Measurements from ENCODE around the gene MOCS1.

MOCS1 gene

GRCh38 chr6:39925191-39925930, 8.9 kb downstream of the MOCS1 start:
- no peak for DNase-seq (ENCODE audit: low read depth, low spot score)
- peaks cover 2% of the 10 kb centered on the region; the same call in 1 of the 2 replicates for H3K36me3 ChIP-seq (ENCODE audit: control insufficient read depth, insufficient read depth, low read length)
- no CpG with 5 or more reads among the region's 22 CpGs for WGBS (ENCODE audit: insufficient coverage, insufficient read length)
- no peak overlapping the region for H3K4me3 ChIP-seq (ENCODE audit: low read length)
- H3K27ac ChIP-seq (ENCODE audit: low read length), result no peak overlapping the region
- no peaks in the 10 kb centered on the region for H3K27me3 ChIP-seq (ENCODE audit: control insufficient read depth, insufficient read depth, low read length)
- no peaks in the 10 kb centered on the region for H3K9me3 ChIP-seq (ENCODE audit: control insufficient read depth, insufficient read depth, low read length)
- no peaks in the 10 kb centered on the region for H3K4me1 ChIP-seq (ENCODE audit: control insufficient read depth, insufficient read depth, low read length)

GRCh38 chr6:39924283-39924682, 10.0 kb downstream of the MOCS1 start:
- no CpG with 5 or more reads among the region's 6 CpGs for WGBS (ENCODE audit: insufficient coverage, insufficient read length)
- DNase-seq (ENCODE audit: low read depth, low spot score), result no peak

GRCh38 chr6:39923861-39924260, 10.4 kb downstream of the MOCS1 start:
- Histone ChIP-seq H3K4me1 (ENCODE audit: control insufficient read depth, insufficient read depth, low read length) (no peaks in the 10 kb centered on the region), H3K9me3 (ENCODE audit: control insufficient read depth, insufficient read depth, low read length) (no peaks in the 10 kb centered on the region), H3K27me3 (ENCODE audit: control insufficient read depth, insufficient read depth, low read length) (no peaks in the 10 kb centered on the region), H3K27ac (ENCODE audit: low read length) (no peak overlapping the region), H3K4me3 (ENCODE audit: low read length) (no peak overlapping the region), H3K36me3 (ENCODE audit: control insufficient read depth, insufficient read depth, low read length) (peaks cover 2% of the 10 kb centered on the region; the same call in 1 of the 2 replicates)
- whole genome bisulfite sequencing (ENCODE audit: insufficient coverage, insufficient read length), result no CpG with 5 or more reads among the region's 6 CpGs
- DNase-seq (ENCODE audit: low read depth, low spot score), result no peak

More at GRCh38 chr6:39924283-39924682, 10.0 kb downstream of the MOCS1 start:
- Histone ChIP-seq H3K27me3 (ENCODE audit: control insufficient read depth, insufficient read depth, low read length) (no peaks in the 10 kb centered on the region), H3K9me3 (ENCODE audit: control insufficient read depth, insufficient read depth, low read length) (no peaks in the 10 kb centered on the region), H3K36me3 (ENCODE audit: control insufficient read depth, insufficient read depth, low read length) (peaks cover 2% of the 10 kb centered on the region; the same call in 1 of the 2 replicates), H3K27ac (ENCODE audit: low read length) (no peak overlapping the region), H3K4me1 (ENCODE audit: control insufficient read depth, insufficient read depth, low read length) (no peaks in the 10 kb centered on the region), H3K4me3 (ENCODE audit: low read length) (no peak overlapping the region)

- Histone ChIP-seq H3K27me3 (ENCODE audit: control insufficient read depth, insufficient read depth, low read length) (no peaks in the 10 kb centered on the region), H3K4me3 (ENCODE audit: low read length) (no peak overlapping the region), H3K36me3 (ENCODE audit: control insufficient read depth, insufficient read depth, low read length) (peaks cover 2% of the 10 kb centered on the region; the same call in 1 of the 2 replicates), H3K27ac (ENCODE audit: low read length) (no peak overlapping the region), H3K4me1 (ENCODE audit: control insufficient read depth, insufficient read depth, low read length) (no peaks in the 10 kb centered on the region), H3K9me3 (ENCODE audit: control insufficient read depth, insufficient read depth, low read length) (no peaks in the 10 kb centered on the region)
- WGBS (ENCODE audit: insufficient coverage, insufficient read length), result no CpG with 5 or more reads among the region's 5 CpGs
- DNase-seq (ENCODE audit: low read depth, low spot score), result no peak
These were observed 10.9 kb downstream of the MOCS1 start for GRCh38 chr6:39923394-39923793.

GRCh38 chr6:39922821-39923220, 11.4 kb downstream of the MOCS1 start:
- no CpG with 5 or more reads among the region's 5 CpGs for WGBS (ENCODE audit: insufficient coverage, insufficient read length)
- no peak for DNase-seq (ENCODE audit: low read depth, low spot score)
- H3K4me3 ChIP-seq (ENCODE audit: low read length), result no peak overlapping the region
- H3K36me3 ChIP-seq (ENCODE audit: control insufficient read depth, insufficient read depth, low read length), result peaks cover 2% of the 10 kb centered on the region; the same call in 1 of the 2 replicates
- H3K9me3 ChIP-seq (ENCODE audit: control insufficient read depth, insufficient read depth, low read length), result no peaks in the 10 kb centered on the region
- no peak overlapping the region for H3K27ac ChIP-seq (ENCODE audit: low read length)
- H3K4me1 ChIP-seq (ENCODE audit: control insufficient read depth, insufficient read depth, low read length), result no peaks in the 10 kb centered on the region
- no peaks in the 10 kb centered on the region for H3K27me3 ChIP-seq (ENCODE audit: control insufficient read depth, insufficient read depth, low read length)

- no CpG with 5 or more reads among the region's 3 CpGs for WGBS (ENCODE audit: insufficient coverage, insufficient read length)
- Histone ChIP-seq H3K36me3 (ENCODE audit: control insufficient read depth, insufficient read depth, low read length) (no peaks in the 10 kb centered on the region; the same call in 1 of the 2 replicates), H3K9me3 (ENCODE audit: control insufficient read depth, insufficient read depth, low read length) (no peaks in the 10 kb centered on the region), H3K27me3 (ENCODE audit: control insufficient read depth, insufficient read depth, low read length) (no peaks in the 10 kb centered on the region), H3K27ac (ENCODE audit: low read length) (no peak overlapping the region), H3K4me1 (ENCODE audit: control insufficient read depth, insufficient read depth, low read length) (no peaks in the 10 kb centered on the region), H3K4me3 (ENCODE audit: low read length) (no peak overlapping the region)
- no peak for DNase-seq (ENCODE audit: low read depth, low spot score)
These were observed 14.1 kb downstream of the MOCS1 start for GRCh38 chr6:39920157-39920556.

- no peaks in the 10 kb centered on the region for H3K36me3 ChIP-seq (ENCODE audit: control insufficient read depth, insufficient read depth, low read length)
- H3K4me3 ChIP-seq (ENCODE audit: low read length), result no peak overlapping the region
- 100% methylated on average over 1 of the region's 5 CpGs for WGBS (ENCODE audit: insufficient coverage, insufficient read length)
- H3K9me3 ChIP-seq (ENCODE audit: control insufficient read depth, insufficient read depth, low read length), result no peaks in the 10 kb centered on the region
- no peaks in the 10 kb centered on the region for H3K27me3 ChIP-seq (ENCODE audit: control insufficient read depth, insufficient read depth, low read length)
- DNase-seq (ENCODE audit: low read depth, low spot score), result no peak
- H3K27ac ChIP-seq (ENCODE audit: low read length), result no peak overlapping the region
- no peaks in the 10 kb centered on the region for H3K4me1 ChIP-seq (ENCODE audit: control insufficient read depth, insufficient read depth, low read length)
These were observed 15.4 kb downstream of the MOCS1 start for GRCh38 chr6:39918831-39919230.

GRCh38 chr6:39917981-39918380, 16.3 kb downstream of the MOCS1 start:
- no CpG with 5 or more reads among the region's 3 CpGs for WGBS (ENCODE audit: insufficient coverage, insufficient read length)
- Histone ChIP-seq H3K4me3 (ENCODE audit: low read length) (no peak overlapping the region), H3K36me3 (ENCODE audit: control insufficient read depth, insufficient read depth, low read length) (no peaks in the 10 kb centered on the region), H3K9me3 (ENCODE audit: control insufficient read depth, insufficient read depth, low read length) (no peaks in the 10 kb centered on the region), H3K27me3 (ENCODE audit: control insufficient read depth, insufficient read depth, low read length) (no peaks in the 10 kb centered on the region), H3K4me1 (ENCODE audit: control insufficient read depth, insufficient read depth, low read length) (no peaks in the 10 kb centered on the region), H3K27ac (ENCODE audit: low read length) (no peak overlapping the region)
- no peak for DNase-seq (ENCODE audit: low read depth, low spot score)

GRCh38 chr6:39917329-39917728, 16.9 kb downstream of the MOCS1 start:
- no CpG with 5 or more reads among the region's 4 CpGs for WGBS (ENCODE audit: insufficient coverage, insufficient read length)
- Histone ChIP-seq H3K4me1 (ENCODE audit: control insufficient read depth, insufficient read depth, low read length) (no peaks in the 10 kb centered on the region), H3K4me3 (ENCODE audit: low read length) (no peak overlapping the region), H3K36me3 (ENCODE audit: control insufficient read depth, insufficient read depth, low read length) (no peaks in the 10 kb centered on the region), H3K27me3 (ENCODE audit: control insufficient read depth, insufficient read depth, low read length) (no peaks in the 10 kb centered on the region), H3K27ac (ENCODE audit: low read length) (no peak overlapping the region), H3K9me3 (ENCODE audit: control insufficient read depth, insufficient read depth, low read length) (no peaks in the 10 kb centered on the region)
- no peak for DNase-seq (ENCODE audit: low read depth, low spot score)

GRCh38 chr6:39915866-39916265, 18.4 kb downstream of the MOCS1 start:
- no CpG with 5 or more reads among the region's 5 CpGs for WGBS (ENCODE audit: insufficient coverage, insufficient read length)
- DNase-seq (ENCODE audit: low read depth, low spot score), result no peak
- H3K4me1 ChIP-seq (ENCODE audit: control insufficient read depth, insufficient read depth, low read length), result no peaks in the 10 kb centered on the region

GRCh38 chr6:39914239-39914638, 20.0 kb downstream of the MOCS1 start:
- no peak overlapping the region for H3K4me3 ChIP-seq (ENCODE audit: low read length)
- WGBS (ENCODE audit: insufficient coverage, insufficient read length), result no CpG with 5 or more reads among the region's 3 CpGs
- H3K9me3 ChIP-seq (ENCODE audit: control insufficient read depth, insufficient read depth, low read length), result no peaks in the 10 kb centered on the region
- no peaks in the 10 kb centered on the region for H3K27me3 ChIP-seq (ENCODE audit: control insufficient read depth, insufficient read depth, low read length)
- no peak for DNase-seq (ENCODE audit: low read depth, low spot score)
- no peaks in the 10 kb centered on the region for H3K4me1 ChIP-seq (ENCODE audit: control insufficient read depth, insufficient read depth, low read length)
- H3K36me3 ChIP-seq (ENCODE audit: control insufficient read depth, insufficient read depth, low read length), result no peaks in the 10 kb centered on the region
- H3K27ac ChIP-seq (ENCODE audit: low read length), result no peak overlapping the region

More at GRCh38 chr6:39915866-39916265, 18.4 kb downstream of the MOCS1 start:
- Histone ChIP-seq H3K27me3 (ENCODE audit: control insufficient read depth, insufficient read depth, low read length) (no peaks in the 10 kb centered on the region), H3K9me3 (ENCODE audit: control insufficient read depth, insufficient read depth, low read length) (no peaks in the 10 kb centered on the region), H3K4me3 (ENCODE audit: low read length) (no peak overlapping the region), H3K36me3 (ENCODE audit: control insufficient read depth, insufficient read depth, low read length) (no peaks in the 10 kb centered on the region), H3K27ac (ENCODE audit: low read length) (no peak overlapping the region)

Data from iPS DF 6.9 (cell line).